Activated CD8-positive, alpha-beta T cell treated with anti-CD3 and anti-CD28 coated beads, Interleukin-2, amount 10 ng/mL, durations not matched to agents 7 days and 5 days (primary cell): ENCODE measurements around the gene ALKBH8. TPM values are rescaled to one million over a fixed set of nuclear protein-coding genes. Genes with fewer than 3 reads are reported as not detected.
"Not testable (repeated sequence)": the region's sequence is repeated elsewhere in the genome, so short reads cannot be mapped to it uniquely, and the experiment has no call there.

Experiments used
- ATAC-seq: fragments of 150-1000 bp; cut with Tn5 transposase; one replicate; pipeline ENCODE4 v1.10.0; 2021; ENCODE audit warnings: moderate library complexity
- CTCF ChIA-PET: fragments of 350-600 bp; sonication (Branson Sonifier 250); formaldehyde crosslinking; loops from one replicate; lab custom pipeline; 2021; ENCODE audit warnings: antibody characterized with exemption; lab: Charles Lee
- POLR2A ChIA-PET: fragments of 350-600 bp; sonication (Branson Sonifier 250); formaldehyde crosslinking; loops from one replicate; lab custom pipeline; 2021; ENCODE audit warnings: antibody characterized with exemption; lab: Charles Lee
- DNase-seq: peaks from one replicate; pipeline ENCODE4 v3.0.0-alpha.2; 2020
- H3K27ac Mint-ChIP-seq: one replicate; pipeline ENCODE4 v1.8.0; 2021; ENCODE audit warnings: mild to moderate bottlenecking, mixed read lengths
- H3K27me3 Mint-ChIP-seq: one replicate; pipeline ENCODE4 v1.8.0; 2021; ENCODE audit warnings: low read depth, mixed read lengths
- H3K36me3 Mint-ChIP-seq: one replicate; pipeline ENCODE4 v1.8.0; 2021; ENCODE audit warnings: low read depth, mixed read lengths
- H3K4me1 Mint-ChIP-seq: one replicate; pipeline ENCODE4 v1.8.0; 2021; ENCODE audit warnings: low read depth, mixed read lengths
- H3K4me3 Mint-ChIP-seq: one replicate; pipeline ENCODE4 v1.8.0; 2021; ENCODE audit warnings: mild to moderate bottlenecking, mixed read lengths
- H3K9me3 Mint-ChIP-seq: one replicate; pipeline ENCODE4 v1.8.0; 2022; ENCODE audit warnings: mixed read lengths; ENCODE audit not compliant: insufficient read depth
- total RNA-seq, 2 experiments: library from RNA; stranded (reverse); gene quantifications; one replicate each; pipeline ENCODE4 v1.2.3, GENCODE V29; 2021

ALKBH8 gene
- total RNA-seq, 2 experiments from 2014 or later, result 11.1 to 11.3 TPM

- H3K4me3 Mint-ChIP-seq, result no peak overlapping the region
- H3K4me1 Mint-ChIP-seq, result no peaks in the 10 kb centered on the region
- DNase-seq (no peak), ATAC-seq (no peak)
- peaks cover under 1% of the 10 kb centered on the region for H3K36me3 Mint-ChIP-seq
- CTCF ChIA-PET, result no interaction called here
- peaks cover 4% of the 10 kb centered on the region for H3K9me3 Mint-ChIP-seq
- POLR2A ChIA-PET, result no interaction called here
- no peaks in the 10 kb centered on the region for H3K27me3 Mint-ChIP-seq
- H3K27ac Mint-ChIP-seq, result no peak overlapping the region
Measured at GRCh38 chr11:107496011-107496410, 69.5 kb downstream of the ALKBH8 start.

GRCh38 chr11:107494055-107494454 lies 71.5 kb downstream of the ALKBH8 start:
- ChIA-PET POLR2A (no interaction called here), CTCF (no interaction called here)
- Mint-ChIP-seq H3K4me3 (no peak overlapping the region), H3K4me1 (no peaks in the 10 kb centered on the region), H3K27me3 (peaks cover 5% of the 10 kb centered on the region), H3K9me3 (peaks cover 4% of the 10 kb centered on the region), H3K27ac (no peak overlapping the region), H3K36me3 (no peaks in the 10 kb centered on the region)
- no peak for ATAC-seq
- no peak for DNase-seq

- Mint-ChIP-seq H3K27ac (no peak overlapping the region), H3K36me3 (no peaks in the 10 kb centered on the region), H3K4me1 (no peaks in the 10 kb centered on the region), H3K4me3 (no peak overlapping the region), H3K27me3 (peaks cover 5% of the 10 kb centered on the region), H3K9me3 (peaks cover 4% of the 10 kb centered on the region)
- ChIA-PET CTCF (no interaction called here), POLR2A (no interaction called here)
- DNase-seq (no peak), ATAC-seq (no peak)
Measured at GRCh38 chr11:107493117-107493516, 72.4 kb downstream of the ALKBH8 start.

GRCh38 chr11:107490836-107491235 lies 74.7 kb downstream of the ALKBH8 start:
- ATAC-seq (no peak), DNase-seq (no peak)
- Mint-ChIP-seq H3K36me3 (no peaks in the 10 kb centered on the region), H3K9me3 (no peaks in the 10 kb centered on the region), H3K4me1 (no peaks in the 10 kb centered on the region), H3K4me3 (no peak overlapping the region), H3K27ac (no peak overlapping the region), H3K27me3 (peaks cover 5% of the 10 kb centered on the region)
- ChIA-PET CTCF (no interaction called here), POLR2A (no interaction called here)

- no peaks in the 10 kb centered on the region for H3K4me1 Mint-ChIP-seq
- H3K36me3 Mint-ChIP-seq, result no peaks in the 10 kb centered on the region
- ChIA-PET CTCF (no interaction called here), POLR2A (no interaction called here)
- ATAC-seq (no peak), DNase-seq (no peak)
- H3K27ac Mint-ChIP-seq, result no peak overlapping the region
- H3K9me3 Mint-ChIP-seq, result no peaks in the 10 kb centered on the region
- peaks cover 6% of the 10 kb centered on the region for H3K27me3 Mint-ChIP-seq
- no peak overlapping the region for H3K4me3 Mint-ChIP-seq
Measured at GRCh38 chr11:107482234-107482633, 83.3 kb downstream of the ALKBH8 start.

GRCh38 chr11:107478922-107479321 lies 86.6 kb downstream of the ALKBH8 start:
- Mint-ChIP-seq H3K4me3 (no peak overlapping the region), H3K27ac (no peak overlapping the region), H3K9me3 (no peaks in the 10 kb centered on the region), H3K4me1 (no peaks in the 10 kb centered on the region), H3K36me3 (no peaks in the 10 kb centered on the region), H3K27me3 (peaks cover 19% of the 10 kb centered on the region)
- ATAC-seq (no peak), DNase-seq (no peak)
- CTCF ChIA-PET, result no interaction called here
- POLR2A ChIA-PET, result no interaction called here

GRCh38 chr11:107477820-107478219 lies 87.7 kb downstream of the ALKBH8 start:
- ChIA-PET POLR2A (no interaction called here), CTCF (no interaction called here)
- H3K4me3 Mint-ChIP-seq, result no peak overlapping the region
- no peaks in the 10 kb centered on the region for H3K36me3 Mint-ChIP-seq
- no peak for ATAC-seq
- H3K9me3 Mint-ChIP-seq, result no peaks in the 10 kb centered on the region
- H3K27me3 Mint-ChIP-seq, result peaks cover 19% of the 10 kb centered on the region
- no peak for DNase-seq
- no peak overlapping the region for H3K27ac Mint-ChIP-seq
- H3K4me1 Mint-ChIP-seq, result no peaks in the 10 kb centered on the region

GRCh38 chr11:107473792-107474191 lies 91.7 kb downstream of the ALKBH8 start:
- Mint-ChIP-seq H3K36me3 (no peaks in the 10 kb centered on the region), H3K4me3 (no peak overlapping the region), H3K4me1 (no peaks in the 10 kb centered on the region), H3K27me3 (peaks cover 34% of the 10 kb centered on the region), H3K9me3 (no peaks in the 10 kb centered on the region), H3K27ac (no peak overlapping the region)
- no peak for ATAC-seq
- ChIA-PET CTCF (no interaction called here), POLR2A (no interaction called here)
- no peak for DNase-seq

GRCh38 chr11:107472966-107473365 lies 92.6 kb downstream of the ALKBH8 start:
- H3K9me3 Mint-ChIP-seq, result no peaks in the 10 kb centered on the region
- POLR2A ChIA-PET, result no interaction called here
- H3K27ac Mint-ChIP-seq, result no peak overlapping the region
- no peak for ATAC-seq
- no peaks in the 10 kb centered on the region for H3K36me3 Mint-ChIP-seq
- H3K4me1 Mint-ChIP-seq, result no peaks in the 10 kb centered on the region
- no peak for DNase-seq
- H3K27me3 Mint-ChIP-seq, result peaks cover 39% of the 10 kb centered on the region
- no peak overlapping the region for H3K4me3 Mint-ChIP-seq
- CTCF ChIA-PET, result no interaction called here

GRCh38 chr11:107468596-107468995 lies 96.9 kb downstream of the ALKBH8 start:
- Mint-ChIP-seq H3K27ac (no peak overlapping the region), H3K4me1 (no peaks in the 10 kb centered on the region), H3K27me3 (peaks cover 31% of the 10 kb centered on the region), H3K9me3 (no peaks in the 10 kb centered on the region), H3K4me3 (no peak overlapping the region), H3K36me3 (no peaks in the 10 kb centered on the region)
- ATAC-seq (no peak), DNase-seq (no peak)
- ChIA-PET POLR2A (interaction anchor here (0.7 kb wide), 1 partner anchor 11 kb away, joined by 3 read pairs; the partner anchor contains the start of gene CWF19L2), CTCF (no interaction called here)

GRCh38 chr11:107467696-107468095 lies 97.8 kb downstream of the ALKBH8 start:
- Mint-ChIP-seq H3K9me3 (no peaks in the 10 kb centered on the region), H3K27ac (no peak overlapping the region), H3K4me3 (no peak overlapping the region), H3K36me3 (no peaks in the 10 kb centered on the region), H3K4me1 (no peaks in the 10 kb centered on the region), H3K27me3 (peaks cover 35% of the 10 kb centered on the region)
- no peak for ATAC-seq
- POLR2A ChIA-PET, result interaction anchor here (0.7 to 1.8 kb wide), 2 partner anchors 10 kb away, joined by 3 to 6 read pairs; partner anchors contain the start of gene CWF19L2
- no peak for DNase-seq
- CTCF ChIA-PET, result no interaction called here

- DNase-seq, H3K27ac Mint-ChIP-seq, ATAC-seq, H3K4me1 Mint-ChIP-seq, CTCF ChIA-PET, H3K4me3 Mint-ChIP-seq, H3K36me3 Mint-ChIP-seq, H3K9me3 Mint-ChIP-seq: not testable (repeated sequence)
- H3K27me3 Mint-ChIP-seq, result peaks cover 34% of the 10 kb centered on the region
- POLR2A ChIA-PET, result interaction anchor here (1.8 kb wide), 1 partner anchor 9 kb away, joined by 6 read pairs; the partner anchor contains the start of gene CWF19L2
Measured at GRCh38 chr11:107466275-107466866, 99.2 kb downstream of the ALKBH8 start.
